AG04449 (cell line): ENCODE data around the gene CARS2.

Experiments used
- CTCF ChIA-PET: fragments of 350-600 bp; formaldehyde crosslinking; extraction: SDS; loops from one replicate; lab custom pipeline; 2021; ENCODE audit warnings: antibody characterized with exemption; lab: Yijun Ruan, JAX
- POLR2A ChIA-PET: fragments of 400-600, 350-600 bp; formaldehyde crosslinking; extraction: SDS; loops from one replicate; lab custom pipeline; 2020; ENCODE audit warnings: antibody characterized with exemption, inconsistent platforms; lab: Yijun Ruan, JAX
- DNase-seq: peaks from one replicate; pipeline ENCODE4 v3.0.0-alpha.2; 2010; ENCODE audit warnings: low read depth, low spot score
- H3K4me3 ChIP-seq: 2 replicates; pipeline ENCODE4 v1.5.1; 2011; ENCODE audit warnings: low read depth, mild to moderate bottlenecking, control low read depth, low read length
- TF ChIP-seq, protein P1 (sequence below): IDR thresholded peaks from one replicate; pipeline ENCODE4 v1.5.1; 2011; ENCODE audit warnings: mild to moderate bottlenecking, moderate library complexity, low read length, control low read depth, inconsistent platforms; ENCODE audit not compliant: insufficient read depth; ENCODE audit errors: missing control alignments

CARS2 gene

GRCh38 chr13:110649551-110649950, 56.4 kb downstream of the CARS2 start:
- CTCF ChIA-PET = no interaction called here
- H3K4me3 ChIP-seq = no peak overlapping the region
- TF ChIP-seq, protein P1, sequence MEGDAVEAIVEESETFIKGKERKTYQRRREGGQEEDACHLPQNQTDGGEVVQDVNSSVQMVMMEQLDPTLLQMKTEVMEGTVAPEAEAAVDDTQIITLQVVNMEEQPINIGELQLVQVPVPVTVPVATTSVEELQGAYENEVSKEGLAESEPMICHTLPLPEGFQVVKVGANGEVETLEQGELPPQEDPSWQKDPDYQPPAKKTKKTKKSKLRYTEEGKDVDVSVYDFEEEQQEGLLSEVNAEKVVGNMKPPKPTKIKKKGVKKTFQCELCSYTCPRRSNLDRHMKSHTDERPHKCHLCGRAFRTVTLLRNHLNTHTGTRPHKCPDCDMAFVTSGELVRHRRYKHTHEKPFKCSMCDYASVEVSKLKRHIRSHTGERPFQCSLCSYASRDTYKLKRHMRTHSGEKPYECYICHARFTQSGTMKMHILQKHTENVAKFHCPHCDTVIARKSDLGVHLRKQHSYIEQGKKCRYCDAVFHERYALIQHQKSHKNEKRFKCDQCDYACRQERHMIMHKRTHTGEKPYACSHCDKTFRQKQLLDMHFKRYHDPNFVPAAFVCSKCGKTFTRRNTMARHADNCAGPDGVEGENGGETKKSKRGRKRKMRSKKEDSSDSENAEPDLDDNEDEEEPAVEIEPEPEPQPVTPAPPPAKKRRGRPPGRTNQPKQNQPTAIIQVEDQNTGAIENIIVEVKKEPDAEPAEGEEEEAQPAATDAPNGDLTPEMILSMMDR = no peak
- POLR2A ChIA-PET = no interaction called here
- no peak for DNase-seq

DNA sequence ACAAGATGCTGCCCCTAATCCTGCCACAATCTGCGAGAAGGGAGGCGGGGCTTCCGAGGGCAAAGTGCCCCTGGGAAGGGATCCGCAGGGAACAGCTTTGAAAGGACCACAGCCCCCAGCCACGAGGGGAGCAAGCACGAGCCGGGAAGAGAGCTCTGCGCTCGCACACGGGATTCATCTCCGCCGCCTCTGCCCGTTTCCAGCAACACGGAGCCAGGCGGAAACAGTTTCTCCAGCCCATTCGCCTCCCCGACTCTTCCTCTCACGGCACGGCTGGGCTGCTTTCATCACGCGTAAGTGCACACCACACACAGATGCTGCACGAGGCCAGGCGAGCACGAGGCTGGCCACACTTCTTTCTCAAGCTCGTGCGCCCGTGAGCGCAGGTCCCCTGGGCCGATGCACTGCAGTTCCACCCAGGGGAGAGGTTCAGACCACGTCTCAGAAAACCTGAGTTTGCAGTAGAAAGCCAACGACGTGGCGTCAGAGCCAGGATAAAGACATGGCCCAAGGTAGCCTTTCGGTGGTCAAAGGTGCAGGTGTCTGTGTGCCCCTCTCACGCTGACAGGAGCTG, 57.0 kb downstream of the CARS2 start:
- TF ChIP-seq, protein P1 = no peak
- no peak overlapping the region for H3K4me3 ChIP-seq
- DNase-seq = no peak
- ChIA-PET POLR2A (no interaction called here), CTCF (interaction anchor here (0.9 kb wide), 1 partner anchor 20 kb away, joined by 3 read pairs; no protein-coding TSS in a partner anchor)

DNA sequence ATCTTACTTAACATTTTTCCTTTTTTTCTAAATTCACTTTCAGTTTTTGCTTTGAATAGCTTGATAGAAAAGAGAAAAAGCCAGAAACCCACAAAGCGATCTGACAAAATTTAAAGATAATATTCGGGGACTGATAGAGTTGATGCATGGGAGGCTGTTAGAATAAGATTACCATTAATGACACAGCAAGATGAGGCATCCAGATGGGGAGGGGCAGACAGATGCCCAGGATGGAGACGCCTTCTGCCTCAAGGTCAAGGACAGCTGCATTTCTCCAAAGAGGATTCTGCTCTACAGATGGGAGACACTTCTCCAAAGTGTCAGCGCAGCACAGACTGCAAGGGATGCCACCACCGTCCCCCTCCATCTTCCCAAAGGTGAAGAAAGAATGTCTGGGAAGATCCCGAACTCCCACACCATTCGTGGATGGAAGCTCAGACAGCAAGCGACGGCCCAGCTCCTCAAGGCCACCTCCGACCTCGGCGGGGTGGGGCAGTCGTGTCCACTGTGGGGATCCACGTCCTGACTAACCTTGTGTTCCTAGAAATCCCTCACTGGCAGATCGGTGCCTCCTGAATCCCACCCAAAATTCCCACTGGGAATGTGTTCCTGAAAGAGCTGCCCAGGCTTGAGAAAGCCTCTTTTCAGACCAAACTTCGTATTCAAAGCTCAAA, 57.6 kb downstream of the CARS2 start:
- DNase-seq = no peak
- POLR2A ChIA-PET = no interaction called here
- no peak overlapping the region for H3K4me3 ChIP-seq
- TF ChIP-seq, protein P1 = no peak
- CTCF ChIA-PET = interaction anchor here (0.9 to 1.1 kb wide), 2 partner anchors 21 to 170 kb away, joined by 3 read pairs; no protein-coding TSS in a partner anchor

DNA sequence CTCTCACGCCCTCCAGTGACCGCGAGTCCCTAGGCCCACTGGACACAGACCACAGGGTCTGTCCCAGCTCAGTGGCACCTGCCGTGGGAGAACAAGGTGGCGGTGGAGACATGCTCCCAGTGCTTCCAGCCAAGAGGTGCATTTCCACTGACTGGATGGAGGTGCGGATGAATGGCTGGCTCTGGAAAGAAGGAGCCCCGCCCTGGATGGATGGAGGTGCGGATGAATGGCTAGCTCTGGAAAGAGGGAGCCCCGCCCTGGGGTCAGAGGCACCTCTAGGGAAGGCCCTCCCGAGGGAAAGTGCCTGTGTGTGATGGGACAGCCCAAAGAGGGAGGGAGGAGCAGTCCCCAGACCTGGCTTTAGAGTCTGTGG, 58.6 kb downstream of the CARS2 start:
- no peak overlapping the region for H3K4me3 ChIP-seq
- ChIA-PET POLR2A (no interaction called here), CTCF (interaction anchor here (1.1 to 1.5 kb wide), 2 partner anchors 171 to 192 kb away, joined by 3 read pairs; no protein-coding TSS in a partner anchor)
- TF ChIP-seq, protein P1 = no peak
- DNase-seq = no peak

DNA sequence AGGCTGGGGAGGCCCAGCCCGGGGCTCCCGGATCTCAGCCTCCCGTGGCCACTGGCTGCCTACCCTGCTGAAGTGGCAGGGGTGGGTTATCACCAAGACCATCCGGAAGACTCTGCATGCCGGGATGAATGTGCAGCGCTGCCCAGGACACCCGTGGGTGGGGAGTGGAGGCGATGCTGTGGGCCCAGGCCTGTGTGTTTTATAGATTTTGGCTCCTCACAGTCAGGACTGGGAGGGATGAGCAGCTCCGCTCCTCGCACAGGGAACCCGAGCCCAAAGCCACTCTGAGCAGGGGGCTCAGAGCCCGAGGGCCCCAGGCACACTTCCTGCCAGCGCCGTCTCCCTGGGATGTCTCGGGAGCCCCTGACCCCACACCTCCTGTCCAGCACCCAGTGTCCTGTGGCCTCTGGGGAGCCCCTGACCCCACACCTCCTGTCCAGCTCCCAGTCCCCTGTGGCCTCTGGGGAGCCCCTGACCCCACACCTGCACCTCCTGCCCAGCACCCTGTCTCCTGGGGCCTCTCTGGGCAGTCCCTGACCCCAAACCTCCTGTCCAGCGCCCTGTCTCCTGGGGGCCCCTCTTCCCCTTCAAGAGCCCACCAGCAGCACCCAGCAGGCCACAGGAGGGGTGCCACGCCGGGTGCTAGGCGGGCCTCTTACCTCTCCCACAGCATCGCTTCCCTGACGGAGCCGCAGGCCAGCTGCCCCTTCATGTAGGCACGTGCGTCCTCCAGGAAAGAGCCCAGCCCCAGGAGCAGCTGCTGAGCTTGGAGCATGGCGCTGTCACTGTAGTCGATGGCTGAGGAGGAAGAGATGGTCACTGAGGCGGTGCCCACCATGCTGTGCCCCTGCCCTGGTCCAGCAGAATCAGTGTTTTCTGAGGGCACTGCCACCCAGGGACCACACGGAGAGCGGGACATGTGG, 59.2 kb downstream of the CARS2 start:
- no peak for DNase-seq
- POLR2A ChIA-PET = no interaction called here
- no peak overlapping the region for H3K4me3 ChIP-seq
- CTCF ChIA-PET = interaction anchor here (0.7 to 2.5 kb wide), 4 partner anchors 8 to 1797 kb away, joined by 3 to 15 read pairs (median 4); no protein-coding TSS in a partner anchor
- TF ChIP-seq, protein P1 = no peak
